Right atrium auricular region (tissue), 2 donors: ENCODE data around the gene GTF2IRD1. TPM values are rescaled to one million over a fixed set of nuclear protein-coding genes. Genes with fewer than 3 reads are reported as not detected.
"Not testable (repeated sequence)": the region's sequence is repeated elsewhere in the genome, so short reads cannot be mapped to it uniquely, and the experiment has no call there.

Experiments
- DNase-seq: peaks from one replicate; pipeline ENCODE4 v3.0.0-alpha.2; 2019; ENCODE audit warnings: low spot score
- H3K27ac ChIP-seq, 2 donors: fragments of 200-600 bp; sonication (generic); 1 replicate in 1 of 2; 2 replicates in 1 of 2; pipeline ENCODE4 v1.5.1; 2016 to 2019
- H3K27me3 ChIP-seq, 2 donors: fragments of 200-600 bp; sonication (generic); one replicate each; pipeline versions ENCODE4 v1.5.1 to v1.6.0; 2017 to 2019
- H3K36me3 ChIP-seq: fragments of 200-600 bp; sonication (generic); one replicate; pipeline ENCODE4 v1.5.1; 2016
- H3K4me1 ChIP-seq, 2 donors: fragments of 200-600 bp; sonication (generic); one replicate each; pipeline versions ENCODE4 v1.5.1 to v1.6.0; 2017 to 2019
- H3K4me3 ChIP-seq, 2 donors: fragments of 200-600 bp; sonication (generic); 1 replicate in 1 of 2; 2 replicates in 1 of 2; pipeline ENCODE4 v1.5.1; 2017 to 2019; ENCODE audit warnings: mild to moderate bottlenecking in 1 of 2, moderate library complexity in 1 of 2
- H3K9me3 ChIP-seq, 2 donors: fragments of 200-600 bp; sonication (generic); one replicate each; pipeline ENCODE4 v1.5.1; 2019
- CTCF ChIP-seq, 2 donors: fragments of 200-600 bp; sonication (generic); IDR thresholded peaks; one replicate each; pipeline ENCODE4 v1.5.1; 2019; ENCODE audit warnings: antibody characterized with exemption in 2 of 2
- total RNA-seq, 2 donors: library from RNA; depleted of rRNA; stranded (reverse); fragments of >200 nt; gene quantifications; one replicate each; pipeline ENCODE4 v1.1.0, GENCODE V29; 2016

Gene GTF2IRD1
- total RNA-seq, 2 donors from 2014 or later, result 15.6 to 16.5 TPM

GRCh38 chr7:74554178-74554577 is 100.5 kb downstream of the GTF2IRD1 start:
- peaks cover 0 to 16% of the 10 kb centered on the region in 2 donors for H3K4me1 ChIP-seq
- no peak for DNase-seq
- TF ChIP-seq CTCF (IDR thresholded peaks at IDR 0.05), result no peak
- H3K4me3 ChIP-seq, result no peak overlapping the region
- peak overlapping the region; percentile 67 to 77 for H3K27ac ChIP-seq
- no peaks in the 10 kb centered on the region for H3K27me3 ChIP-seq
- no peaks in the 10 kb centered on the region for H3K9me3 ChIP-seq
- peaks cover 17% of the 10 kb centered on the region for H3K36me3 ChIP-seq

- peaks cover 0 to 5% of the 10 kb centered on the region in 2 donors for H3K4me1 ChIP-seq
- no peaks in the 10 kb centered on the region for H3K27me3 ChIP-seq
- H3K9me3 ChIP-seq, result no peaks in the 10 kb centered on the region
- no peak for TF ChIP-seq CTCF (IDR thresholded peaks at IDR 0.05)
- DNase-seq, result no peak
- H3K36me3 ChIP-seq, result peaks cover 20% of the 10 kb centered on the region
- no peak overlapping the region for H3K4me3 ChIP-seq
- H3K27ac ChIP-seq, result no peak overlapping the region
These were observed 106.5 kb downstream of the GTF2IRD1 start for GRCh38 chr7:74560086-74560719.

GRCh38 chr7:74561898-74562613 is 108.3 kb downstream of the GTF2IRD1 start:
- Histone ChIP-seq H3K27me3 (no peaks in the 10 kb centered on the region), H3K4me3 (no peak overlapping the region), H3K36me3 (peaks cover 20% of the 10 kb centered on the region), H3K27ac (no peak overlapping the region), H3K4me1 (no peaks in the 10 kb centered on the region), H3K9me3 (no peaks in the 10 kb centered on the region)
- DNase-seq, result no peak
- no peak for TF ChIP-seq CTCF (IDR thresholded peaks at IDR 0.05)

- not testable (repeated sequence) for H3K27me3 ChIP-seq, H3K9me3 ChIP-seq, DNase-seq, H3K4me3 ChIP-seq, H3K27ac ChIP-seq, H3K36me3 ChIP-seq, H3K4me1 ChIP-seq
These were observed 109.9 kb downstream of the GTF2IRD1 start for GRCh38 chr7:74563639-74564038.

- DNase-seq, result no peak
- Histone ChIP-seq H3K27ac (no peak overlapping the region), H3K4me1 (no peaks in the 10 kb centered on the region), H3K9me3 (no peaks in the 10 kb centered on the region), H3K4me3 (no peak overlapping the region), H3K27me3 (no peaks in the 10 kb centered on the region), H3K36me3 (no peaks in the 10 kb centered on the region)
- TF ChIP-seq CTCF (IDR thresholded peaks at IDR 0.05), result no peak
These were observed 113.6 kb downstream of the GTF2IRD1 start for GRCh38 chr7:74567318-74567668.

GRCh38 chr7:74568658-74569057 is 115.0 kb downstream of the GTF2IRD1 start:
- Histone ChIP-seq H3K4me1 (no peaks in the 10 kb centered on the region), H3K27ac (no peak overlapping the region), H3K36me3 (no peaks in the 10 kb centered on the region), H3K4me3 (no peak overlapping the region), H3K9me3 (no peaks in the 10 kb centered on the region), H3K27me3 (no peaks in the 10 kb centered on the region)
- no peak for TF ChIP-seq CTCF (IDR thresholded peaks at IDR 0.05)
- DNase-seq, result no peak
